Endodermal cell (in vitro differentiated cells): ENCODE results near the gene SNAI1. TPM values are rescaled to one million over a fixed set of nuclear protein-coding genes. Genes with fewer than 3 reads are reported as not detected.

Source experiments
- DNase-seq: peaks from one replicate; pipeline ENCODE4 v3.0.0-alpha.2; 2017
- H3K27ac ChIP-seq: 2 replicates; pipeline ENCODE4 v1.5.1; 2013; ENCODE audit warnings: mild to moderate bottlenecking, low read depth, low read length, moderate library complexity
- H3K27me3 ChIP-seq: 2 replicates; pipeline ENCODE4 v1.6.1; 2013; ENCODE audit warnings: mild to moderate bottlenecking, low read length, moderate library complexity; ENCODE audit not compliant: insufficient read depth, control insufficient read depth, poor library complexity, severe bottlenecking
- H3K36me3 ChIP-seq: 2 replicates; pipeline ENCODE4 v1.7.0; 2013; ENCODE audit warnings: mild to moderate bottlenecking, low read length, moderate library complexity; ENCODE audit not compliant: control insufficient read depth, insufficient read depth
- H3K4me1 ChIP-seq: one replicate; pipeline ENCODE4 v1.7.0; 2013; ENCODE audit warnings: low read length; ENCODE audit not compliant: control insufficient read depth, insufficient read depth
- H3K4me3 ChIP-seq: 2 replicates; pipeline ENCODE4 v1.5.1; 2013; ENCODE audit warnings: mild to moderate bottlenecking, low read length, moderate library complexity
- H3K9ac ChIP-seq: 2 replicates; pipeline ENCODE4 v1.6.1; 2013; ENCODE audit warnings: mild to moderate bottlenecking, low read length, moderate library complexity; ENCODE audit not compliant: poor library complexity, severe bottlenecking; ENCODE audit errors: extremely low read depth
- H3K9me3 ChIP-seq: 2 replicates; pipeline ENCODE4 v1.6.1; 2013; ENCODE audit warnings: mild to moderate bottlenecking, low read length, moderate library complexity; ENCODE audit not compliant: control insufficient read depth
- H3K27ac Mint-ChIP-seq: 2 replicates; pipeline ENCODE4 v1.8.0; 2020; ENCODE audit warnings: mixed read lengths
- H3K27me3 Mint-ChIP-seq: 2 replicates; pipeline ENCODE4 v1.8.0; 2021; ENCODE audit warnings: mild to moderate bottlenecking, mixed read lengths; ENCODE audit not compliant: insufficient read depth
- H3K36me3 Mint-ChIP-seq: 2 replicates; pipeline ENCODE4 v1.8.0; 2020; ENCODE audit warnings: low read depth, mixed read lengths
- H3K4me1 Mint-ChIP-seq: 2 replicates; pipeline ENCODE4 v1.8.0; 2020; ENCODE audit warnings: mixed read lengths
- H3K4me3 Mint-ChIP-seq: 2 replicates; pipeline ENCODE4 v1.8.0; 2020; ENCODE audit warnings: mild to moderate bottlenecking, moderate library complexity, mixed read lengths
- H3K9me3 Mint-ChIP-seq: 2 replicates; pipeline ENCODE4 v1.8.0; 2020; ENCODE audit warnings: mild to moderate bottlenecking, mixed read lengths
- CTCF ChIP-seq: fragments of 200-600 bp; sonication (generic); conservative IDR thresholded peaks from 2 replicates; pipeline ENCODE4 v1.5.0; 2021; ENCODE audit warnings: antibody characterized with exemption, mild to moderate bottlenecking
- WGBS, 2 experiments: methylation state at CpG; one replicate each; pipeline versions ENCODE4 v1.1.5 to v1.1.7; 2013; ENCODE audit warnings: missing lambda C conversion rate in 2 of 2, mixed read lengths in 1 of 2; ENCODE audit not compliant: insufficient coverage in 1 of 2, insufficient read length in 1 of 2; 5-methylcytosine and 5-hydroxymethylcytosine counted together
- total RNA-seq, 2 donors: library from RNA; stranded (reverse); fragmentation: NEBNext Ultra II Directional in 1 of 2; extraction: Animal tissue kit (Norgen Biotek cat#: 25700) in 1 of 2; gene quantifications; 2 replicates in 1 of 2; 3 replicates in 1 of 2; pipeline ENCODE4 v1.2.1, GENCODE V29; 2021

Gene SNAI1
- total RNA-seq, 2 donors from 2014 or later = 10.6 to 13.1 TPM

DNA sequence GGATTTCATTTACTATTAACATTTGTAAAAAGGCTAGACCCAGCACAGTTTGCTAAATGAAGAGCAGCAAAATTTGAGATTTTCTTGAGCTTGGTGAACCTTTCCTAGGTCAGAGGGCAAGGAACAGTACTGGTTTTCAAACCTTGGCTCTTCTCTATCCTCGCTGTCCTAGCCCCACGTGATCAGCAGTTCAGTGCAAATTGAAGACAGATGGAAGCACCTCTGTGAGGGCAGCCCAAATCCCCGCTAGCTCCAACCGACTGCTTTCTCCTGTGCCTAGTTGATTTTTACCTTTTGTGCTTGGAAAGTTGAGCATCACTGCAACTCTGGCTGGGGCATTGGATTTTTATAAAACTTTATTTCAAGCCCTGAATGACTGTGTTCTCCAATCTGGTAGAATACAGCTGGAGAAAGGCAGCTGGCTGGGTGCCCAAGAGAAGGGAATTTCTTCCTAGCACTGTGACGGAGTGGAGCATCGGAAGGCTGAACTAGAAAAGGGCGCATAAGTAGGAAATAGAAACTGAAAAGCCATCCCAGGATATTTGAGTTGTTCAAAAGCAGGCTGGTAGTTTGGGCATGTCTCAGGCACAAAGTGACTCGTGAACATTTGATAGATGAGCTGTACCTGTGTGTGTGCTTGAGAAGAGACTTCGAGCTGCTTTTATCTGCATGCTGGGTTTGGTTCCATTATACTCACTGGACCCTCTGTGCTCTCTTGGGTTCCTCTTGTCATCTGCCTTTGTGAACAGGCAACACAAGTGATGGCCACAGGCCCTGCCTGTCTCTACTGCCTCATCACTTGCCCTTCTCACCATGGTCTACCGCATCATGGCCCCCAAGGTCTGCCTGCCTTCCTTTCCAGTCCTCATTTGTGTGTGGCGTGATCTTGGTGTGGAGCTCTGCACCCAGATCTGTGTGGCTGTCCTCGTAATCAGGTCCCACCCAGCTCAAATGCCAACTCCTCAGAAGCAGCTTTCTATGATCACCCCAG lies 44.3 kb upstream of the SNAI1 start:
- no peak overlapping the region for H3K27ac ChIP-seq
- TF ChIP-seq CTCF = no peak
- DNase-seq = no peak
- Mint-ChIP-seq H3K4me3 (peak overlapping the region; percentile 88), H3K27me3 (no peaks in the 10 kb centered on the region), H3K36me3 (peaks cover 26% of the 10 kb centered on the region), H3K4me1 (peaks cover 34% of the 10 kb centered on the region), H3K27ac (peak overlapping the region; percentile 36), H3K9me3 (no peaks in the 10 kb centered on the region)
- H3K4me3 ChIP-seq = peak overlapping the region; percentile 100
- no peaks in the 10 kb centered on the region for H3K27me3 ChIP-seq
- peaks cover 18% of the 10 kb centered on the region for H3K4me1 ChIP-seq
- H3K9me3 ChIP-seq = no peaks in the 10 kb centered on the region
- H3K36me3 ChIP-seq = peaks cover 32% of the 10 kb centered on the region
- H3K9ac ChIP-seq = no peak overlapping the region
- 85 to 87% methylated on average over 10 to 12 of the region's 12 CpGs for WGBS, 2 experiments

DNA sequence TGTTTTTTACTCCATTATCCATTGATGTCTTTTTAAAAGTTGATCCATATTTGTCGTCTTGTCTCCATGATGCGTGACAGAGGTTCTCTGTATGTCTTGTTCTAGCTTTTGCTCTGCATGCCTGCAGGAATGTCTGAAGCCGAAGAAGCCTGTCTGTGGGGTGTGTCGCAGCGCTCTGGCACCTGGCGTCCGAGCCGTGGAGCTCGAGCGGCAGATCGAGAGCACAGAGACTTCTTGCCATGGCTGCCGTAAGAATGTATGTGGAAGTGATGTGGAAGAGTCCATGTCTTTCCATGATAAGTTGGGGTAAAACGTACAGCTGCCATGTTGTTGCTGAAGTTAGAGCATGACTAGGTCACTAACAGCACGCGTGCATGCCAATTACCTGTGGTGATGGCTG lies 41.3 kb upstream of the SNAI1 start:
- Histone ChIP-seq H3K9ac (no peak overlapping the region), H3K4me1 (peaks cover 18% of the 10 kb centered on the region), H3K36me3 (peaks cover 59% of the 10 kb centered on the region), H3K27ac (no peak overlapping the region), H3K4me3 (no peak overlapping the region), H3K27me3 (no peaks in the 10 kb centered on the region), H3K9me3 (no peaks in the 10 kb centered on the region)
- DNase-seq = no peak
- TF ChIP-seq CTCF = no peak
- 95 to 98% methylated on average over 15 of the region's 15 CpGs for WGBS, 2 experiments
- H3K9me3 Mint-ChIP-seq = no peaks in the 10 kb centered on the region
- H3K36me3 Mint-ChIP-seq = peaks cover 52% of the 10 kb centered on the region
- no peak overlapping the region for H3K4me3 Mint-ChIP-seq
- H3K27ac Mint-ChIP-seq = peak overlapping the region; percentile 84
- peaks cover 34% of the 10 kb centered on the region for H3K4me1 Mint-ChIP-seq
- H3K27me3 Mint-ChIP-seq = no peaks in the 10 kb centered on the region

GRCh38 chr20:49942303-49942702 lies 40.5 kb upstream of the SNAI1 start:
- no peak overlapping the region for H3K4me3 Mint-ChIP-seq
- Histone ChIP-seq H3K27me3 (no peaks in the 10 kb centered on the region), H3K9me3 (no peaks in the 10 kb centered on the region), H3K4me1 (peaks cover 18% of the 10 kb centered on the region), H3K36me3 (peaks cover 66% of the 10 kb centered on the region), H3K9ac (no peak overlapping the region), H3K27ac (no peak overlapping the region), H3K4me3 (no peak overlapping the region)
- DNase-seq = no peak
- H3K9me3 Mint-ChIP-seq = no peaks in the 10 kb centered on the region
- no peak for TF ChIP-seq CTCF
- WGBS, 2 experiments = 77 to 94% methylated on average over 3 of the region's 3 CpGs
- H3K27ac Mint-ChIP-seq = no peak overlapping the region
- H3K36me3 Mint-ChIP-seq = peaks cover 58% of the 10 kb centered on the region
- H3K4me1 Mint-ChIP-seq = peaks cover 28% of the 10 kb centered on the region
- no peaks in the 10 kb centered on the region for H3K27me3 Mint-ChIP-seq
